Measurements from ENCODE around the gene KCTD5.

KCTD5 gene

GRCh38 chr16:2724088-2724676 is 41.9 kb downstream of the KCTD5 start:
- DNase-seq (ENCODE audit: insufficient read length, low spot score) (no peak), FAIRE-seq (no peak)
- TF ChIP-seq POU2F2 (IDR thresholded peaks at IDR 0.05; ENCODE audit: low read depth, low read length), result no peak
- no peak for TF ChIP-seq POLR2AphosphoS5 (IDR thresholded peaks at IDR 0.05; ENCODE audit: low read depth, low read length)
- TF ChIP-seq PAX5 (IDR thresholded peaks at IDR 0.05; ENCODE audit: insufficient read depth, low read length, severe bottlenecking), result no peak
- no peak for TF ChIP-seq POLR2A (IDR thresholded peaks at IDR 0.05; ENCODE audit: low read depth, low read length)
- no peak for TF ChIP-seq TAF1 (IDR thresholded peaks at IDR 0.05; ENCODE audit: low read depth, low read length)
- TF ChIP-seq SPI1 (IDR thresholded peaks at IDR 0.05; ENCODE audit: low read depth, low read length), result no peak

GRCh38 chr16:2724816-2725348 is 42.6 kb downstream of the KCTD5 start:
- no peak for DNase-seq (ENCODE audit: insufficient read length, low spot score)
- no peak for TF ChIP-seq TAF1 (IDR thresholded peaks at IDR 0.05; ENCODE audit: low read depth, low read length)
- no peak for FAIRE-seq

GRCh38 chr16:2726923-2727322 is 44.6 kb downstream of the KCTD5 start:
- TF ChIP-seq TAF1 (IDR thresholded peaks at IDR 0.05; ENCODE audit: low read depth, low read length), result no peak
- no peak for TF ChIP-seq POLR2A (IDR thresholded peaks at IDR 0.05; ENCODE audit: low read depth, low read length)
- TF ChIP-seq POLR2AphosphoS5 (IDR thresholded peaks at IDR 0.05; ENCODE audit: low read depth, low read length), result no peak
- TF ChIP-seq SPI1 (IDR thresholded peaks at IDR 0.05; ENCODE audit: low read depth, low read length), result no peak
- no peak for TF ChIP-seq PAX5 (IDR thresholded peaks at IDR 0.05; ENCODE audit: insufficient read depth, low read length, severe bottlenecking)
- TF ChIP-seq POU2F2 (IDR thresholded peaks at IDR 0.05; ENCODE audit: low read depth, low read length), result no peak
- FAIRE-seq (no peak), DNase-seq (ENCODE audit: insufficient read length, low spot score) (no peak)

GRCh38 chr16:2728034-2728433 is 45.7 kb downstream of the KCTD5 start:
- FAIRE-seq, result no peak
- no peak for TF ChIP-seq SPI1 (IDR thresholded peaks at IDR 0.05; ENCODE audit: low read depth, low read length)
- TF ChIP-seq POLR2AphosphoS5 (IDR thresholded peaks at IDR 0.05; ENCODE audit: low read depth, low read length), result no peak
- TF ChIP-seq POLR2A (IDR thresholded peaks at IDR 0.05; ENCODE audit: low read depth, low read length), result no peak
- no peak for DNase-seq (ENCODE audit: insufficient read length, low spot score)

GRCh38 chr16:2734844-2735515 is 52.7 kb downstream of the KCTD5 start:
- FAIRE-seq (no peak), DNase-seq (ENCODE audit: insufficient read length, low spot score) (no peak)
- TF ChIP-seq PAX5 (IDR thresholded peaks at IDR 0.05; ENCODE audit: insufficient read depth, low read length, severe bottlenecking), result no peak
- no peak for TF ChIP-seq SPI1 (IDR thresholded peaks at IDR 0.05; ENCODE audit: low read depth, low read length)
- no peak for TF ChIP-seq POLR2AphosphoS5 (IDR thresholded peaks at IDR 0.05; ENCODE audit: low read depth, low read length)
- TF ChIP-seq POLR2A (IDR thresholded peaks at IDR 0.05; ENCODE audit: low read depth, low read length), result no peak
- TF ChIP-seq TAF1 (IDR thresholded peaks at IDR 0.05; ENCODE audit: low read depth, low read length), result no peak
- TF ChIP-seq POU2F2 (IDR thresholded peaks at IDR 0.05; ENCODE audit: low read depth, low read length), result no peak

GRCh38 chr16:2736476-2737237 is 54.3 kb downstream of the KCTD5 start:
- DNase-seq (ENCODE audit: insufficient read length, low spot score) (no peak), FAIRE-seq (no peak)
- TF ChIP-seq POLR2A (IDR thresholded peaks at IDR 0.05; ENCODE audit: low read depth, low read length), result no peak

- no peak for FAIRE-seq
- TF ChIP-seq SPI1 (IDR thresholded peaks at IDR 0.05; ENCODE audit: low read depth, low read length), result no peak
- no peak for TF ChIP-seq POU2F2 (IDR thresholded peaks at IDR 0.05; ENCODE audit: low read depth, low read length)
- TF ChIP-seq PAX5 (IDR thresholded peaks at IDR 0.05; ENCODE audit: insufficient read depth, low read length, severe bottlenecking), result no peak
- no peak for TF ChIP-seq POLR2AphosphoS5 (IDR thresholded peaks at IDR 0.05; ENCODE audit: low read depth, low read length)
- no peak for TF ChIP-seq POLR2A (IDR thresholded peaks at IDR 0.05; ENCODE audit: low read depth, low read length)
- TF ChIP-seq TAF1 (IDR thresholded peaks at IDR 0.05; ENCODE audit: low read depth, low read length), result no peak
- DNase-seq (ENCODE audit: insufficient read length, low spot score), result no peak
These were observed 54.9 kb downstream of the KCTD5 start for GRCh38 chr16:2737238-2737605.

- FAIRE-seq (no peak), DNase-seq (ENCODE audit: insufficient read length, low spot score) (no peak)
- no peak for TF ChIP-seq SPI1 (IDR thresholded peaks at IDR 0.05; ENCODE audit: low read depth, low read length)
- no peak for TF ChIP-seq TAF1 (IDR thresholded peaks at IDR 0.05; ENCODE audit: low read depth, low read length)
- no peak for TF ChIP-seq POU2F2 (IDR thresholded peaks at IDR 0.05; ENCODE audit: low read depth, low read length)
- TF ChIP-seq PAX5 (IDR thresholded peaks at IDR 0.05; ENCODE audit: insufficient read depth, low read length, severe bottlenecking), result no peak
- no peak for TF ChIP-seq POLR2A (IDR thresholded peaks at IDR 0.05; ENCODE audit: low read depth, low read length)
- no peak for TF ChIP-seq POLR2AphosphoS5 (IDR thresholded peaks at IDR 0.05; ENCODE audit: low read depth, low read length)
These were observed 55.6 kb downstream of the KCTD5 start for GRCh38 chr16:2737895-2738418.

GRCh38 chr16:2738615-2739014 is 56.3 kb downstream of the KCTD5 start:
- TF ChIP-seq TAF1 (IDR thresholded peaks at IDR 0.05; ENCODE audit: low read depth, low read length) (no peak), POLR2AphosphoS5 (IDR thresholded peaks at IDR 0.05; ENCODE audit: low read depth, low read length) (no peak), POLR2A (IDR thresholded peaks at IDR 0.05; ENCODE audit: low read depth, low read length) (no peak), POU2F2 (IDR thresholded peaks at IDR 0.05; ENCODE audit: low read depth, low read length) (no peak), SPI1 (IDR thresholded peaks at IDR 0.05; ENCODE audit: low read depth, low read length) (no peak), PAX5 (IDR thresholded peaks at IDR 0.05; ENCODE audit: insufficient read depth, low read length, severe bottlenecking) (no peak)
- no peak for DNase-seq (ENCODE audit: insufficient read length, low spot score)
- FAIRE-seq, result no peak
